Heart left ventricle (tissue), 13 donors: ENCODE measurements around the gene PTPRK.

Source experiments
- POLR2A ChIP-seq, 2 donors: fragments of 450-650 bp; IDR thresholded peaks; one replicate each; pipeline ENCODE4 v1.6.1; 2017; ENCODE audit warnings: antibody characterized with exemption in 2 of 2, mild to moderate bottlenecking in 2 of 2, moderate library complexity in 2 of 2
- TF ChIP-seq, protein P1 (sequence below), 12 donors: fragments of 200-600 bp; sonication (generic) in 4 of 12; IDR thresholded peaks; one replicate each; pipeline versions ENCODE4 v1.5.0 to v1.8.0; 2018 to 2022; ENCODE audit warnings: antibody characterized with exemption in 12 of 12, mild to moderate bottlenecking in 5 of 12
- donor health status: ischemic (EF 13 %, LVEDD 7.1; RV severe dilation, severe dysfunction).
- donor health status: DM: no; HTN: yes; CAD: no.
- donor health status: DM: no; HTN: no; CAD: no.
- donor health status: ischemic (EF 25% LVEDD 6.9; RV normal size, moderate dysfunction).
- donor health status: ischemic (EF 25% LVEDD 5.7; RV mildly dilated, moderate dysfunction).
- donor health status: ischemic (EF 35%, LVEDD 5.7; RV mildly dilated, moderate dysfunction).
- donor health status: nonischemic (EF 11% LVEDD 7.7; RV severe dilation, severe dysfunction).
- donor health status: DM: yes; HTN: yes; CAD: no.
- donor health status: PGD.
- donor health status: ischemic (EF 29% LVEDD 5.4; RV normal size, mild dysfunction).
- donor health status: nonischemic (EF 23%, LVEDD 6.1; RV moderate dilation, normal function).

GRCh38 chr6:128526152-128526914, 5.9 kb upstream of the PTPRK start:
- TF ChIP-seq, protein P1, sequence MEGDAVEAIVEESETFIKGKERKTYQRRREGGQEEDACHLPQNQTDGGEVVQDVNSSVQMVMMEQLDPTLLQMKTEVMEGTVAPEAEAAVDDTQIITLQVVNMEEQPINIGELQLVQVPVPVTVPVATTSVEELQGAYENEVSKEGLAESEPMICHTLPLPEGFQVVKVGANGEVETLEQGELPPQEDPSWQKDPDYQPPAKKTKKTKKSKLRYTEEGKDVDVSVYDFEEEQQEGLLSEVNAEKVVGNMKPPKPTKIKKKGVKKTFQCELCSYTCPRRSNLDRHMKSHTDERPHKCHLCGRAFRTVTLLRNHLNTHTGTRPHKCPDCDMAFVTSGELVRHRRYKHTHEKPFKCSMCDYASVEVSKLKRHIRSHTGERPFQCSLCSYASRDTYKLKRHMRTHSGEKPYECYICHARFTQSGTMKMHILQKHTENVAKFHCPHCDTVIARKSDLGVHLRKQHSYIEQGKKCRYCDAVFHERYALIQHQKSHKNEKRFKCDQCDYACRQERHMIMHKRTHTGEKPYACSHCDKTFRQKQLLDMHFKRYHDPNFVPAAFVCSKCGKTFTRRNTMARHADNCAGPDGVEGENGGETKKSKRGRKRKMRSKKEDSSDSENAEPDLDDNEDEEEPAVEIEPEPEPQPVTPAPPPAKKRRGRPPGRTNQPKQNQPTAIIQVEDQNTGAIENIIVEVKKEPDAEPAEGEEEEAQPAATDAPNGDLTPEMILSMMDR (IDR thresholded peaks at IDR 0.05): no peak
- TF ChIP-seq POLR2A (IDR thresholded peaks at IDR 0.05): no peak
